Mesothelial cell of epicardium (in vitro differentiated cells): ENCODE data around the gene SPHKAP. TPM values are rescaled to one million over a fixed set of nuclear protein-coding genes. Genes with fewer than 3 reads are reported as not detected.

Experiments
- DNase-seq, 2 experiments: peaks; one replicate each; pipeline ENCODE4 v3.0.0; 2021; ENCODE audit warnings: low spot score in 2 of 2; ENCODE audit not compliant: unreplicated experiment in 2 of 2
- H3K27ac Mint-ChIP-seq: 2 replicates; pipeline ENCODE4 v1.8.0; 2021; ENCODE audit warnings: mixed read lengths
- H3K27me3 Mint-ChIP-seq: 2 replicates; pipeline ENCODE4 v1.8.0; 2021; ENCODE audit warnings: low read depth, mixed read lengths
- H3K36me3 Mint-ChIP-seq: 2 replicates; pipeline ENCODE4 v1.8.0; 2021; ENCODE audit warnings: mixed read lengths
- H3K4me1 Mint-ChIP-seq: 2 replicates; pipeline ENCODE4 v1.8.0; 2021; ENCODE audit warnings: mixed read lengths
- H3K4me3 Mint-ChIP-seq: 2 replicates; pipeline ENCODE4 v1.8.0; 2021; ENCODE audit warnings: mild to moderate bottlenecking, moderate library complexity, mixed read lengths
- H3K9me3 Mint-ChIP-seq: 2 replicates; pipeline ENCODE4 v1.8.0; 2021; ENCODE audit warnings: mixed read lengths
- total RNA-seq: library from RNA; stranded (reverse); gene quantifications from 3 replicates; pipeline ENCODE4 v1.2.1, GENCODE V29; 2021
- TF ChIP-seq, protein P1 (sequence below): fragments of 200-600 bp; sonication (generic); IDR thresholded peaks from one replicate; pipeline ENCODE4 v1.5.0; 2021; ENCODE audit warnings: antibody characterized with exemption; ENCODE audit not compliant: unreplicated experiment

The SPHKAP gene
- total RNA-seq, 1 donor from 2014 or later = not detected

DNA sequence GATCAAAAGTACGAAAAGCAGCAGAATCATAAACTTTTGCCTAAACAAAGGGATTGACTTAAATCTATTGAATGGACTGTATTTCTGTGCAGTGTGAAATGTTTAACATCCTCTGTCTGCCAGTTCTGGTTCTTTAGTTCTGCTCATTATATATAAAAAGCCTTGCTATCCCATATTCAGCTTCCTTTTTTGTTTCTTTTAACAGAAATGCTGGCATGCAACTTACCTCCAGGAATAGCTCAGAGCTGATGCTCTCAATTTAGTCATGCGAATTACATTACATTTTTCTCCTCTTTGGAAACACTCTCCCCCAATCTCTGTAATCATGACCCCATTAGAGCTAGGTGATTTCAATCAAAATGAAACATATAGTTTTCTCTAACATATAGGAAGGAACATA lies 73.6 kb downstream of the SPHKAP start:
- H3K9me3 Mint-ChIP-seq = no peaks in the 10 kb centered on the region
- no peak overlapping the region for H3K27ac Mint-ChIP-seq
- DNase-seq = no peak
- TF ChIP-seq, protein P1, sequence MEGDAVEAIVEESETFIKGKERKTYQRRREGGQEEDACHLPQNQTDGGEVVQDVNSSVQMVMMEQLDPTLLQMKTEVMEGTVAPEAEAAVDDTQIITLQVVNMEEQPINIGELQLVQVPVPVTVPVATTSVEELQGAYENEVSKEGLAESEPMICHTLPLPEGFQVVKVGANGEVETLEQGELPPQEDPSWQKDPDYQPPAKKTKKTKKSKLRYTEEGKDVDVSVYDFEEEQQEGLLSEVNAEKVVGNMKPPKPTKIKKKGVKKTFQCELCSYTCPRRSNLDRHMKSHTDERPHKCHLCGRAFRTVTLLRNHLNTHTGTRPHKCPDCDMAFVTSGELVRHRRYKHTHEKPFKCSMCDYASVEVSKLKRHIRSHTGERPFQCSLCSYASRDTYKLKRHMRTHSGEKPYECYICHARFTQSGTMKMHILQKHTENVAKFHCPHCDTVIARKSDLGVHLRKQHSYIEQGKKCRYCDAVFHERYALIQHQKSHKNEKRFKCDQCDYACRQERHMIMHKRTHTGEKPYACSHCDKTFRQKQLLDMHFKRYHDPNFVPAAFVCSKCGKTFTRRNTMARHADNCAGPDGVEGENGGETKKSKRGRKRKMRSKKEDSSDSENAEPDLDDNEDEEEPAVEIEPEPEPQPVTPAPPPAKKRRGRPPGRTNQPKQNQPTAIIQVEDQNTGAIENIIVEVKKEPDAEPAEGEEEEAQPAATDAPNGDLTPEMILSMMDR = no peak
- H3K27me3 Mint-ChIP-seq = peaks cover 12% of the 10 kb centered on the region
- H3K4me3 Mint-ChIP-seq = no peak overlapping the region
- H3K36me3 Mint-ChIP-seq = no peaks in the 10 kb centered on the region
- no peaks in the 10 kb centered on the region for H3K4me1 Mint-ChIP-seq

DNA sequence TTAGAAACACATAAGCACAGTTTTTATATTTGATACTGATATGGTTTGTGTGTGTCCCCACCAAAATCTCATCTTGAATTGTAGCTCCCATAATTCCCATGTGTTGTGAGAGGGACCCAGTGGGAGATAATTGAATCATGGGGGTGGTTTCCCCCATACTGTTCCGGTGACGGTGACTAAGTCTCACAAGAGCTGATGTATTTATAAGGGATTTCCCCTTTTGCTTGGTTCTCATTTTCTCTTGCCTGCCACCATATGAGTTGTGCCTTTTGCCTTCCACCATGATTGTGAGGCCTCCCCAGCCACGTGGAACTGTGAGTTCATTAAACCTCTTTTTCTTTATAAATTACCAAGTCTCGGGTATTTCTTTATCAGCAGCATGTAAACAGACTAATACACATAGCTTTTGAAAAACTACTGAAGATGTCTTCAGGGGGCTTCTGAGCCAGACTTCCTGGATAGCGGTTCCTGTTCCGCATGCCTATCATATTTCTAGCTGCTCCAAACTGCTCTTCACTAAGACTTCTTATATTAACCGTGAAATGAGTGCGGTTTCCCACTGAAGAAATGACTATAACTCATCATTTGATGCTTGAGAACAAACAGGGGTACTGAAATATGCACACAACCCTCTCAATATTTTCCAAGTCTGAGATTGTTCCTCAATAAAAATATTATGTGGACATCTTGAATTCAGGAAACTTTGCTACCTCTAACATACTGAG lies 75.8 kb downstream of the SPHKAP start:
- no peak overlapping the region for H3K27ac Mint-ChIP-seq
- TF ChIP-seq, protein P1 = no peak
- H3K4me1 Mint-ChIP-seq = no peaks in the 10 kb centered on the region
- H3K4me3 Mint-ChIP-seq = no peak overlapping the region
- H3K27me3 Mint-ChIP-seq = peaks cover 7% of the 10 kb centered on the region
- H3K36me3 Mint-ChIP-seq = no peaks in the 10 kb centered on the region
- peaks cover 5% of the 10 kb centered on the region for H3K9me3 Mint-ChIP-seq
- DNase-seq = no peak

DNA sequence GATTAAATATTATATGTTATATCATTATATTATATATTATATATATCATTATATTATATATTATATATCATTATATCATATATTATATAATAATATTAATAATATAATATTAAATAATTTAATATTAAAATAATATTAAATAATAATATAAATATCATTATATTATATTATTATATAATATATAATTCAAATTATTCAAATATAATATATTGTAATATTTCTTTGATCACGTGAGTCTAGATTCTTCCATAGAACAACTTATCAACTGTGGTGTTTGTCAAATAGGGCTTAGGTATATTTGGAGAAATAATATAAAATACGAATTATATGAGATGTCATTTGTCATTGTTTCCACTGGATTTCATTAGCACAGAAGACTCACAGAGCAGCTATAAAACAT lies 77.3 kb downstream of the SPHKAP start:
- H3K27me3 Mint-ChIP-seq = peaks cover 7% of the 10 kb centered on the region
- TF ChIP-seq, protein P1 = no peak
- H3K36me3 Mint-ChIP-seq = no peaks in the 10 kb centered on the region
- no peaks in the 10 kb centered on the region for H3K4me1 Mint-ChIP-seq
- H3K4me3 Mint-ChIP-seq = no peak overlapping the region
- no peak overlapping the region for H3K27ac Mint-ChIP-seq
- peaks cover 14% of the 10 kb centered on the region for H3K9me3 Mint-ChIP-seq
- DNase-seq = no peak

DNA sequence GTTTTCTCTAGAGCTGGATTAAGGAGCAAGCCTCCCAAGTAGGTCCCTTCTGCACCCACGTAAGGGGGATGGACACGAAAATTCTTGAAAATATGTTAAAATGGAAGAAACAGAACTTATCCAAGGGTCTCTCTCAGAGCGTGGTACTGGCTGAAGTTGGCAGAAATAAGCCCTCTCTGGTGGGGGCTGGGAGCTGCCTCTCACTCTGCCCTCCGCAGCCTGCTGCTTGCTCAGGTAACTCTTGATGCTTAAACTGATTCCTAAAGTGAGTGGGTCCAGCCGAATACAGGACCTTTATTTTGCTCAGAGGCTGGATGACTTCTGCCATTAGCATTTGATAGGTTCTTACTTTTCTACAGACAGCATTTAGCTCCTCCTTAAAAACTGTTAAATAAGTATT lies 78.1 kb downstream of the SPHKAP start:
- H3K4me3 Mint-ChIP-seq = no peak overlapping the region
- no peak for DNase-seq
- TF ChIP-seq, protein P1 = no peak
- H3K4me1 Mint-ChIP-seq = no peaks in the 10 kb centered on the region
- H3K9me3 Mint-ChIP-seq = peaks cover 20% of the 10 kb centered on the region
- peaks cover 7% of the 10 kb centered on the region for H3K27me3 Mint-ChIP-seq
- no peaks in the 10 kb centered on the region for H3K36me3 Mint-ChIP-seq
- H3K27ac Mint-ChIP-seq = no peak overlapping the region

DNA sequence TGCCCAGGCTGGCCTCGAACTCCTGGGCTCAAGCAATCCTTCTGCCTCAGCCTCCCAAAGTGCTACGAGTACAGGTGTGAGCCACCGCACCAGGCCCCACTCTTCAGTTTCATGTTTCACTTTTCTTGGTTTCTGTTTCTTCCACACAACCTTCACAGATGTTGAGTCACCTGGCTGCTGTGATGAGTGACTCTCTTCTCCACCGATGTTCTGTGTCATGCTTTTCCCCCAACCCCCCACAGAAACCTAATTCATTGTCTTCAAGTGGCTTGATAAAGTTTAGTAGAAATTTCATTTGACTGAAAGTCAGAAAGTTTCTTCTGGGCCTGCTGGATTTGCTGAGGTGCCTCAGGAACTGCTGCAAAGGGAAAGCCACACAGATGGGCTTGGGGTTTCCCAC lies 78.5 kb downstream of the SPHKAP start:
- Mint-ChIP-seq H3K27ac (no peak overlapping the region), H3K36me3 (no peaks in the 10 kb centered on the region), H3K4me1 (no peaks in the 10 kb centered on the region), H3K27me3 (peaks cover 6% of the 10 kb centered on the region), H3K4me3 (no peak overlapping the region), H3K9me3 (peaks cover 21% of the 10 kb centered on the region)
- no peak for DNase-seq
- TF ChIP-seq, protein P1 = no peak
